Activated naive CD8-positive, alpha-beta T cell (primary cell): Measurements from ENCODE around the gene CASP9.
A peak's percentile ranks its signal among the peaks of the same experiment; 100 is the strongest.
"Not testable (repeated sequence)": the region's sequence is repeated elsewhere in the genome, so short reads cannot be mapped to it uniquely, and the experiment has no call there.

Experiments used
- H3K27ac Mint-ChIP-seq: one replicate; pipeline ENCODE4 v1.8.0; 2021; ENCODE audit warnings: mixed read lengths
- H3K27me3 Mint-ChIP-seq: one replicate; pipeline ENCODE4 v1.8.0; 2021; ENCODE audit warnings: mixed read lengths
- H3K36me3 Mint-ChIP-seq: one replicate; pipeline ENCODE4 v1.8.0; 2021; ENCODE audit warnings: mixed read lengths
- H3K4me1 Mint-ChIP-seq: one replicate; pipeline ENCODE4 v1.8.0; 2021; ENCODE audit warnings: low read depth, mixed read lengths
- H3K4me3 Mint-ChIP-seq: one replicate; pipeline ENCODE4 v1.8.0; 2021; ENCODE audit warnings: mild to moderate bottlenecking, mixed read lengths
- H3K9me3 Mint-ChIP-seq: one replicate; pipeline ENCODE4 v1.8.0; 2021; ENCODE audit warnings: low read depth, mixed read lengths

Gene CASP9

DNA sequence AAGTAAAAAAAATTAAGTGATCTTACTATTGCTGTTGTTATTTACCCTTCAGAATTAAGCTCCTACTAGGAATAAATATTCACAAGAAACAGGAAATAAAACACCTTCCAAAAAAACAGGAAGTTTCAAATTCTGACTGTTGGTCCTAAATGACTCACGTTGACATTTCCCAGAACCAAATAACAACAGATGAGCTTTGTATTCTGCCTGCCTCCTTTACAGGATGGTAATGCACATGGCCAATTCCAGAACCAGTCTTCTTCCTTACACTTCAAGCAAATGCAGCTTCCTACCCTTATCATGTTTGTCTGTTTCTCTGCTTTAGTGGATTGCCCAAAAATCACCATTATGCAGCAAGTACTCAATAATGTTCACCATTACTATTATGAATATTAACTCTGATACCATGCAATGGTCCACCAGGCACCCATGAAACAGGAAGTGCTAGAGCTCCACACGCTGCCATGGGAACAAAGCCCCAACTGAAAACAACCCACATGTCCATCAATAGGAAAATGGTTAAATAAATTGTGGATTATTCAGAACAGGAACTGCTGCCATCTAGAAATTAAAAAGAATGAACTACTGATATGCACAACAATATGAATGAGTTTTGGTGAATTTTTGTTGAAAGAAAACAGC lies 8.9 kb downstream of the CASP9 start:
- Mint-ChIP-seq H3K27me3 (no peaks in the 10 kb centered on the region), H3K4me1 (peaks cover 16% of the 10 kb centered on the region), H3K4me3 (no peak overlapping the region), H3K36me3 (peaks cover 16% of the 10 kb centered on the region), H3K9me3 (no peaks in the 10 kb centered on the region), H3K27ac (no peak overlapping the region)

DNA sequence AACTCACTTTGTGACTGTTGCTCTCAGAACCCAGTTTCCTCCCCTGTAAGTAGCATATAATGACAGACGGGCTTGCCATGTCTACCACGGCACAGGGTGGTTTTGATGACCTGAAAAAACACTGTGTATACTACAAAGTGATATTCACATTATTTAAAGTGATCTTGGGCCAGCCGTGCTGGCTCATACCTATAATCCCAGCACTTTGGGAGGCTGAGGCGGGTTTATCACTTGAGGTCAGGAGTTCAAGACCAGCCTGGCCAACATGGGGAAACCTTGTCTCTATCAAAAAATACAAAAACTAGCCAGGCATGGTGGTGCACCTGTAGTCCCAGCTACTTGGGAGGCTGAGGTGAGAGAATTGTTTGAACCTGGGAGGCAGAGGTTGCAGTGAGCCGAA lies 9.5 kb downstream of the CASP9 start:
- H3K36me3 Mint-ChIP-seq = peaks cover 16% of the 10 kb centered on the region
- peak overlapping the region; percentile 16 for H3K27ac Mint-ChIP-seq
- H3K4me3 Mint-ChIP-seq, H3K9me3 Mint-ChIP-seq, H3K27me3 Mint-ChIP-seq: not testable (repeated sequence)
- H3K4me1 Mint-ChIP-seq = peaks cover 16% of the 10 kb centered on the region

DNA sequence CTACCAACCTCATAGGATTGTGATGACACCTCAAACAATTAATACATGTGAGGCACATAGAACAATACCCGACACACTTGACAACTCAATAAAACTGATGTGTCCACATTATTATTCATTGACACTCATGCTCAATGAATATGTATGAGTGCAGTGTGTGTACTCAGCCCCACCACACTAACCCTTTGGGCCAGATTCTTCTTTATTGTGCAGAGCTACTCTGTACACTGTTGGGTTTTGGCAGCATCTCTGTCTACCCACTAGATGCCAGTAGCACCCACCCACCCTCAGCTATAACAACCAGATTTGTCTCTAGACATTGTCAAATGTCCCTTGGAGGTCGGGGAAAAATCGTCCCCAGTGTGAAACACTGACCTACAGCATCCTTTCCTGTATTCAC lies 10.1 kb downstream of the CASP9 start:
- Mint-ChIP-seq H3K4me3 (no peak overlapping the region), H3K36me3 (peaks cover 16% of the 10 kb centered on the region), H3K27ac (no peak overlapping the region), H3K4me1 (peaks cover 16% of the 10 kb centered on the region), H3K9me3 (no peaks in the 10 kb centered on the region), H3K27me3 (no peaks in the 10 kb centered on the region)

DNA sequence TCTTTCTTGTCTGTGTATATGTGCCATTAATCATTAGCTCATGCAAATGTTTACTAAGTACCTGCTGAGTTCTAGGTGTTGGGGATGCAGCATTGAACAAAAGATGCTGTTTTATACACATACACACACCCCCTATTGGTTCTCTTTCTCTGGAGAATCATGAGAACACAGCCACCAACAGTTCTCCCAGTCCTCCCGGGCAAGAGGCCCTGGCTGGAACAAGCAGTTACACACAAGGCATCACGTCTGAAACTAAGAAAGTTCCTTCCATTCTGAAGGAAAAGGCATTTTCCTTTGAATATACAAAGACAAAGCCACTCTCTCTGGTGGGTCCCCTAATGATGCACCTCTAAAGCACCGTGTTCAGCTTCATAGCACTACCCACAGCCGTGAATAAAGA lies 10.8 kb downstream of the CASP9 start:
- no peaks in the 10 kb centered on the region for H3K27me3 Mint-ChIP-seq
- H3K36me3 Mint-ChIP-seq = peaks cover 16% of the 10 kb centered on the region
- H3K4me3 Mint-ChIP-seq = no peak overlapping the region
- H3K27ac Mint-ChIP-seq = no peak overlapping the region
- H3K4me1 Mint-ChIP-seq = peaks cover 16% of the 10 kb centered on the region
- H3K9me3 Mint-ChIP-seq = no peaks in the 10 kb centered on the region

DNA sequence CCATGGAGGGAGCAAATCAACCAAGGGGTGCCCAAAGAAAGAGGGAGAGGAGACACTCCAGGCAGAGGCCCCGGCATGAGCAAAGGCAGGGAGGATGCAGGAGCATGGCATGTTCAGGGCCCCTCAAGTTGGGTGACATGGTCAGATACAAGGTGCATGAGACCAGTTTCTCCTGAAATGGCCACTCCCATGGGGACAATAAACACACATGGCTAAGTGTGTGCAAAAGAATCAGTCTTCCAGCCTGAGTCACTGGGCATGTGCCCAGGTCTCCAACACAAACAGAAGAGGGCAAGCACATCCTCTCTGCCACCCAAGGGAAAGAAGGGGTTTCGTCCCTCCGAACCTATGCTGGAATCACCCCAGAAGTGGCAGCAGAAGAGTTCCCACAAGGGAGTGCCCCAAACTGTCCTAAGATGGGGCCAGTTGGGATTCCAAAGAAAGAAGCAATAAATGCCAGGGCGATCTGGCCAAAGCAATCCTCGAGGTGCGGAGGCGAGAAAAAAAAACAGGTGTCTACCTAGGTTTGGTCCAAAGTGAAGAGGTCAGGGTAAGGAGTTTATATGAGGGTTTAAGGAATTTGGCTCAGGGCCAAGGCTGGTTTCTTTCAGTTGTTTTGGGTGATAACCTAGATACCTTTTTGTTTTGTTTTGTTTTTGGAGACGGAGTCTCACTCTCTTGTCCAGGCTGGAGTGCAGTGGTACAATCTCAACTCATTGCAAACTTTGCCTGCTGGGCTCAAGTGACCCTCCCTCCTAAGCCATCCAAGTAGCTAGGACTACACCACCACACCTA lies 13.2 kb downstream of the CASP9 start:
- peaks cover 9% of the 10 kb centered on the region for H3K36me3 Mint-ChIP-seq
- H3K9me3 Mint-ChIP-seq = no peaks in the 10 kb centered on the region
- H3K4me1 Mint-ChIP-seq = peaks cover 12% of the 10 kb centered on the region
- H3K27me3 Mint-ChIP-seq = no peaks in the 10 kb centered on the region
- H3K27ac Mint-ChIP-seq = no peak overlapping the region
- H3K4me3 Mint-ChIP-seq = no peak overlapping the region

DNA sequence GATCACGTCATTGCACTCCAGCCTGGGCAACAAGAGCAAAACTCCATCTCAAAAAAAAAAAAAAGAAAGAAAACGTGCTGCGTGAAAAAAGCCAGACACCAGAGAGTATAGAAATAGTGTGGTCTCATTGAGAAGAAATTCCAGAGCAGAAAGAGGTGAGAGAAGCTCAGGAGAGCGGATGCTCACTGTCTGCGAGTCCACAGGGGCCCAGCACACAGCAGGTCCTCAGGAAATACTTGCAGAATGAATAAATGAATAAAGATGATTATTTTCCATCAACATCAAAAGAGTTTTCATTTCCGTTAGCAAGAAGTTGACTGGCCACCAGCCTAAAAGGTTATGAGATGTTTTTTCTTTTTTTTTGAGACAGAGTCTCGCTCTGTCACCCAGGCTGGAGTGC lies 14.4 kb downstream of the CASP9 start:
- no peak overlapping the region for H3K4me3 Mint-ChIP-seq
- no peaks in the 10 kb centered on the region for H3K27me3 Mint-ChIP-seq
- H3K9me3 Mint-ChIP-seq = no peaks in the 10 kb centered on the region
- H3K4me1 Mint-ChIP-seq = peaks cover 5% of the 10 kb centered on the region
- peaks cover 6% of the 10 kb centered on the region for H3K36me3 Mint-ChIP-seq
- H3K27ac Mint-ChIP-seq = no peak overlapping the region

DNA sequence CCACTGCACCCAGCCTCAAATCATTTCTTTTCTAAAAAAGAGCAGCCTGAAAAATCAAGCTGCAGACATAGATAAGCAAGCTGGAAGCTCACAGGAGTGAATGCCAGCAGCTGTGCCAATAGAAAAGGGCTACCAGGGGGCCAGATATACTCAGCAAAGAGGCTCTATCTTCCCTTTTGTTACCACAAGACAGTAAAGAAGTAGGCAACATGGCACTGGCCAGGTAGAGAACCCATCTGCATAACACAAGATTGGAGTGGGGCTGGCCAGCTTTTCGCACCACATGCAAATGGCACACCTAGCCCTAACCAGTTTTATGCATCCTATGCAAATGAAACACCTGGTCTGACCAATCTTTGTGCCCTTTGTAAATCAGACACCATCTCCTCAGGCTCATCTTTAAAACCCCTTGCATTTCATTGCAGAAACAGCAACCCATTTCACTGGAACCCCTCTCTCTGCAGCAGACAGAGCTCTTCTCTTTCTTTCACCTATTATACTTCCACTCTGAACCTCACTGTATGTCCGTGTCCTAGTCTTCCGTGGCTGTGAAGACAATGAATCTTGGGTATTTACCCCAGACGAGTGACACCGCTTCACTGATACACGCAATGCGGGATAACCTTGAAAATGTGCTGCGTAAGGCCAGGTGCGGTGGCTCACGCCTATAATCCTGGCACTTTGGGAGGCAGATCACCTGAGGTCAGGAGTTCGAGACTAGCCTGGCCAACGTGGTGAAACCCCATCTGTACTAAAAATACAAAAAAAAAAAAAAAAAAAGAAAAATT lies 15.1 kb downstream of the CASP9 start:
- peaks cover under 1% of the 10 kb centered on the region for H3K4me1 Mint-ChIP-seq
- no peak overlapping the region for H3K4me3 Mint-ChIP-seq
- H3K9me3 Mint-ChIP-seq = no peaks in the 10 kb centered on the region
- H3K36me3 Mint-ChIP-seq = peaks cover 5% of the 10 kb centered on the region
- no peak overlapping the region for H3K27ac Mint-ChIP-seq
- H3K27me3 Mint-ChIP-seq = no peaks in the 10 kb centered on the region

DNA sequence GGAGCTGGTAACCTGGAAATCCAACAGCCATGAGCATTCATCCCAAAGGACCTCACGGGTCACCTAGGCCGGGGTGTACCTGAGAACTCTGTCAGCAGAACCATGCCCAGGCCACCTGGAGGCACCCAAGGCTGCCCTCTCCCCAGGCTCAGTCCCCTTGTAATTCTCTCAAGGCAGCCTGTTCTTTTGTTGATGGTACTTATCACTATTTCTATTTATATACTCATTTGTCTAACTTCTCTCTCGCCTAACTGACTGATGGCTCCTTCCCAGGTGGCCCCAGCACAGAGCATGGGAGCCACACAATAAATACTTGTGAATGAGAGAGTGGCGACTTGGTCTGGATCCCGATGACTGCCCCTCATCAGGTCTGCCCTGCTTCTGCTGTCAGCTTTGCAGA lies 16.7 kb downstream of the CASP9 start:
- Mint-ChIP-seq H3K27me3 (no peaks in the 10 kb centered on the region), H3K27ac (no peak overlapping the region), H3K36me3 (peaks cover 3% of the 10 kb centered on the region), H3K4me1 (no peaks in the 10 kb centered on the region), H3K9me3 (no peaks in the 10 kb centered on the region), H3K4me3 (no peak overlapping the region)

DNA sequence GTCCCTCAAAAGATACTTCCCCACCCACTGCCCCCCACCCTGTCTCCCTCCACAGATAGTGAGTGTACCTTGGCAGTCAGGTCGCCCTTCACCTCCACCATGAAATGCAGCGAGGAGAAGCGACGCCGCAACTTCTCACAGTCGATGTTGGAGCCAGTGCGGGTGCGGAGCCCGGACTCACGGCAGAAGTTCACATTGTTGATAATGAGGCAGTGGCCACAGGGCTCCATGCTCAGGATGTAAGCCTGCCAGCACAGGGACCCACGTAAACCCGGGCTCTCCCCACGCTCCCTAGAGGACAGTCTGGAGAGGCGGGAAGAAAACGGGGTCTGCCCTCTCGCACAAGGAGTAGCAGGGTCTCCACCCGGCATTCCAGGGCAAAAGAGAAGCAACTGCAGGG lies 17.2 kb downstream of the CASP9 start:
- H3K36me3 Mint-ChIP-seq = peaks cover 2% of the 10 kb centered on the region
- no peak overlapping the region for H3K27ac Mint-ChIP-seq
- no peaks in the 10 kb centered on the region for H3K4me1 Mint-ChIP-seq
- no peaks in the 10 kb centered on the region for H3K27me3 Mint-ChIP-seq
- H3K4me3 Mint-ChIP-seq = no peak overlapping the region
- H3K9me3 Mint-ChIP-seq = no peaks in the 10 kb centered on the region

DNA sequence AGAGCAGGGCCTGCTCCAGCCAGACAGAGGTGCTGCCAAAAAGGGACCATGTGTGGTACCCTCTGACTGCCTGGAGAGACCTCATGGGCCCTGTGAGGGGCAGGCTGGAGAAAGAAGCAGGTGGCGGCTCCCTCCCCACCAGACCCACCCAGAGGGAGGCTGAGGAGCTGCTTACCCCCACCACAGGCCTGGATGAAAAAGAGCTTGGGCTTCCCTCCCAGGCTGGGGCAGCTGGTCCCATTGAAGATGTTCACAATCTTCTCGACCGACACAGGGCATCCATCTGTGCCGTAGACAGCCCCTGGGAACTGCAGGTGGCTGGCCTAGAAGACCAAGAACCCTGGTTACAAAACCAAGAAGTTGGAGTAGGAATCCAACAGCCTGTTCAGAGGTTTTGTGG lies 19.6 kb downstream of the CASP9 start:
- Mint-ChIP-seq H3K27ac (no peak overlapping the region), H3K9me3 (no peaks in the 10 kb centered on the region), H3K4me1 (no peaks in the 10 kb centered on the region), H3K27me3 (no peaks in the 10 kb centered on the region), H3K4me3 (no peak overlapping the region), H3K36me3 (no peaks in the 10 kb centered on the region)

DNA sequence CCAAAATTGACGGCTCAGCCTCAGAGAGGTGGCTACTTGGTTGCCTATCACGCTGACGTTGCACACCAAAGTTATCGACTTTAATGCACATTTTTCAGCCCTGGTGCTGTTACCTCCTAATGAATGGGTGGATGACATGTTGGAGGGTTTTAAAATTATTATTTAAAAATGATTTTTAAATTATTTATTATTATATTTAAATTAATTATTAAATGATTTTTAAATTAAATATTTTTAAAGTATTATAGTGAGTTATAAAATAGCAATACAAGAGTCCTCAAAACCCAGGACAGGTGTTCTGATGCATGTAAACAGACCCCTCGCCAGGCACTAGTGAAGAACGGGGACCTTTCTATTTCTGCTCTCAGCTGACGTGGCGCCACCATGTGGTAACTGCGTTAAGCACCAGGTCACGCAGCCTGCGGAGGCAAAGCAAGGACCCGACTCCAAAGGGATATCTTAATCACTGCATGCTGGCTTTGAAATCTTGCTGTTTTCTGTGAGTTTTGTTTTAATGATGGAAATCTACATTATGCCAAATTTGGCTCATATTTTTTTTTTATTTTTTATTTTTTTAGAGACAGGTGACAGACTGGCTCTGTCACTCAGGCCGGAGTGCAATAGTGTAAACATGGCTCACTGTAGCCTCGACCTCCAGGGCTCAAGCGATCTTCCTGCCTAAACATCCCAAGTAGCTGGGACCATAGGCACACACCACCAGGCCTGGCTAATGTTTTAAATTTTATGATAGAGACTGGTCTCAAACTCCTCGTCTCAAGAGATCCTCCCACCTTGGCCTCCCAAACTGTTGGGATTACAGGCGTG lies 22.6 kb downstream of the CASP9 start:
- Mint-ChIP-seq H3K27me3 (no peaks in the 10 kb centered on the region), H3K36me3 (peaks cover 4% of the 10 kb centered on the region), H3K9me3 (no peaks in the 10 kb centered on the region), H3K4me3 (no peak overlapping the region), H3K4me1 (no peaks in the 10 kb centered on the region), H3K27ac (no peak overlapping the region)

DNA sequence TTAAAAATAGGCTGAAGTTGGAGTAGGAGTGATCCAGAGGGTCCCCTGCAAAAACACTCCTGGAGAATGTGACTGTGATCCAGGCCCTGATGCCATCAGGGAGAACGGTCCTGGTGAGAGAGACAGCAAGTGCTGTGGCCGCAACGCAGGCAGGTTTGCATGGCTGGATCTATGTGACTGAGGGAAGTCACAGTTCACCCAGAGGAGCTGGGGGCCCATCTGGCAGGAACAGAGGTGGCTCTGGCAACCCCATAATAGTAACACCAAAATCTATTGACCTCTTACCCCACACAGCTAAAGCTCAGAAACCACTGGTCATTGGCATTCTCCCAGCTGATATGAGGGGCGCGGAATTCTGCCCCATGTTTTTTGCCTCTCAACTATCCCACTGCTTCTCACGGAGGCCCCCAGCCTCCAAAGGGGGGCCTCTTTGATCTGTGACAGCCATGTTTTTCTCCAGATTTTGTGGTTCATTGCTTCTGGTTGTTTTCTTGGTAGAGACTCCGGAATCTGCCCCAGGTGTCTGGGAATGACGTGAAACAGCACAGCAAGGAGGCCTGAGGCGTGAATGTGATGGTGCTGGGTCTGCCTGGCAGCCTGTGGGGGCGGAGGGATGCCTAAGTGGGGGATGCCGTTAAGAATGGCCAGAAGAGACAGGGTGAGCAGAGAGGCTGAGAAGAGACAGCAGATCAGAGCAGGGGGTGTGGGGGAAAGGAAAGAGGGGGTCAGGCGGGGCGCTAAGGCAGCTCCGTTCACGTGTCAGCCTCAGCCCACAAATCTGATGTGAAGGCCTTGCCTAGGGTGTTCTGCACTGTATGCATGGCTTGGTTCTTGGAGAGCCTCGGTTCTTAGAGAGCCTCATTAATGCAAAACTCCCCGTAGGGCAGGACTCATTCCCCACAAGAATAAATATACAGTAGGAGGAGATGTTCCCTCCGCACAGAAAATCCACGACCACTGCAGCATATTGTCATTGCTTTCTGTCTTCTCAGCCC lies 23.5 kb downstream of the CASP9 start:
- H3K4me3 Mint-ChIP-seq = no peak overlapping the region
- no peaks in the 10 kb centered on the region for H3K27me3 Mint-ChIP-seq
- H3K4me1 Mint-ChIP-seq = no peaks in the 10 kb centered on the region
- H3K27ac Mint-ChIP-seq = no peak overlapping the region
- H3K36me3 Mint-ChIP-seq = peaks cover 4% of the 10 kb centered on the region
- H3K9me3 Mint-ChIP-seq = no peaks in the 10 kb centered on the region

DNA sequence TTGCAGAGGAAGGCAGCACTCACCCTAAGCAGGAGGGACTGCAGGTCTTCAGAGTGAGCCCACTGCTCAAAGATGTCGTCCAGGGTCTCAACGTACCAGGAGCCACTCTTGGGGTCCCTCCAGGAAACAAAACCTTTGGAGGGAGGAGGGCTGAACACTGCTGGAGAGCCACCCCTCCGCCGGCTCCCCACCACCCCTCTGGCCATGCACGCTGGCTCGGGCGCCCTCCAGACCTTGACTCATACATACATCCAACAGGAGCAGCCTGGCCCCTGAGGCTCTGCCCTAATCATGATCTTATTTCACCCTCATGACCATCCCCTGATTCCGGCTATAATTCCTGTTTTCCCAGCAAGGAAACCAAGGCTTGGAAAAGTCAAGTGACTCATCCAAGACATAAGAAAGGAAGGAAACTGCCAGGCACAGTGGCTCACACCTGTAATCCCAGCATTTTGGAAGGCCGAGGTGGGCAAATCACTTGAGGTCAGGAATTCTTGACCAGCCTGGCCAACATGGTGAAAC lies 30.1 kb downstream of the CASP9 start:
- Mint-ChIP-seq H3K4me1 (no peaks in the 10 kb centered on the region), H3K27me3 (no peaks in the 10 kb centered on the region), H3K36me3 (peaks cover 10% of the 10 kb centered on the region), H3K27ac (no peak overlapping the region), H3K9me3 (no peaks in the 10 kb centered on the region), H3K4me3 (no peak overlapping the region)
